ENCODE data around the gene OVCH1. TPM values are rescaled to one million over a fixed set of nuclear protein-coding genes. Genes with fewer than 3 reads are reported as not detected.
A peak's percentile ranks its signal among the peaks of the same experiment; 100 is the strongest.

Gene OVCH1, protein sequence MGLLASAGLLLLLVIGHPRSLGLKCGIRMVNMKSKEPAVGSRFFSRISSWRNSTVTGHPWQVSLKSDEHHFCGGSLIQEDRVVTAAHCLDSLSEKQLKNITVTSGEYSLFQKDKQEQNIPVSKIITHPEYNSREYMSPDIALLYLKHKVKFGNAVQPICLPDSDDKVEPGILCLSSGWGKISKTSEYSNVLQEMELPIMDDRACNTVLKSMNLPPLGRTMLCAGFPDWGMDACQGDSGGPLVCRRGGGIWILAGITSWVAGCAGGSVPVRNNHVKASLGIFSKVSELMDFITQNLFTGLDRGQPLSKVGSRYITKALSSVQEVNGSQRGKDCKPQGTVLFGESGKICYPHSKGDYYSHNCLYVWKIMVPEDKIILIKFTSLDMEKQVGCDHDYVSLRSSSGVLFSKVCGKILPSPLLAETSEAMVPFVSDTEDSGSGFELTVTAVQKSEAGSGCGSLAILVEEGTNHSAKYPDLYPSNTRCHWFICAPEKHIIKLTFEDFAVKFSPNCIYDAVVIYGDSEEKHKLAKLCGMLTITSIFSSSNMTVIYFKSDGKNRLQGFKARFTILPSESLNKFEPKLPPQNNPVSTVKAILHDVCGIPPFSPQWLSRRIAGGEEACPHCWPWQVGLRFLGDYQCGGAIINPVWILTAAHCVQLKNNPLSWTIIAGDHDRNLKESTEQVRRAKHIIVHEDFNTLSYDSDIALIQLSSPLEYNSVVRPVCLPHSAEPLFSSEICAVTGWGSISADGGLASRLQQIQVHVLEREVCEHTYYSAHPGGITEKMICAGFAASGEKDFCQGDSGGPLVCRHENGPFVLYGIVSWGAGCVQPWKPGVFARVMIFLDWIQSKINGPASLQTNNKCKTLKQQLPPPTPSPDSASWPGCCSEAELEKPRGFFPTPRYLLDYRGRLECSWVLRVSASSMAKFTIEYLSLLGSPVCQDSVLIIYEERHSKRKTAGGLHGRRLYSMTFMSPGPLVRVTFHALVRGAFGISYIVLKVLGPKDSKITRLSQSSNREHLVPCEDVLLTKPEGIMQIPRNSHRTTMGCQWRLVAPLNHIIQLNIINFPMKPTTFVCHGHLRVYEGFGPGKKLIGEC
- total RNA-seq = 0.16 and 0.37 TPM in 2 replicates
- long read RNA-seq = 0 reads

GRCh38 chr12:29497588-29497987 lies at the start of gene OVCH1:
Gene OVCH1 (minus strand): TSS chr12:29497686. CDS start chr12:29497686, 0 bp downstream.
- no peak for DNase-seq (ENCODE audit: low read depth, low spot score)
- Mint-ChIP-seq H3K36me3 (ENCODE audit: low read depth) (peaks cover 6% of the 10 kb centered on the region), H3K27me3 (ENCODE audit: low read depth) (no peaks in the 10 kb centered on the region), H3K4me1 (no peaks in the 10 kb centered on the region), H3K4me3 (no peak within 1 kb of the TSS), H3K27ac (ENCODE audit: unreplicated experiment) (no peak within 1 kb of the TSS), H3K9me3 (no peaks in the 10 kb centered on the region)
- TF ChIP-seq CTCF (conservative IDR thresholded peaks at IDR 0.05) = no peak

- H3K27me3 Mint-ChIP-seq (ENCODE audit: low read depth) = no peaks in the 10 kb centered on the region
- no peak for TF ChIP-seq CTCF (conservative IDR thresholded peaks at IDR 0.05)
- H3K4me3 Mint-ChIP-seq = no peak overlapping the region
- H3K27ac Mint-ChIP-seq (ENCODE audit: unreplicated experiment) = no peak overlapping the region
- H3K4me1 Mint-ChIP-seq = no peaks in the 10 kb centered on the region
- peaks cover 8% of the 10 kb centered on the region for H3K36me3 Mint-ChIP-seq (ENCODE audit: low read depth)
- no peaks in the 10 kb centered on the region for H3K9me3 Mint-ChIP-seq
- no peak for DNase-seq (ENCODE audit: low read depth, low spot score)
Measured at GRCh38 chr12:29547151-29547632, 49.7 kb upstream of the OVCH1 start.

GRCh38 chr12:29546000-29546399 lies 48.5 kb upstream of the OVCH1 start:
- TF ChIP-seq CTCF (conservative IDR thresholded peaks at IDR 0.05) = no peak
- Mint-ChIP-seq H3K4me1 (no peaks in the 10 kb centered on the region), H3K27me3 (ENCODE audit: low read depth) (no peaks in the 10 kb centered on the region), H3K9me3 (no peaks in the 10 kb centered on the region), H3K36me3 (ENCODE audit: low read depth) (peaks cover 8% of the 10 kb centered on the region), H3K4me3 (no peak overlapping the region), H3K27ac (ENCODE audit: unreplicated experiment) (peak overlapping the region; percentile 8)
- no peak for DNase-seq (ENCODE audit: low read depth, low spot score)

- no peak overlapping the region for H3K4me3 Mint-ChIP-seq
- H3K27me3 Mint-ChIP-seq (ENCODE audit: low read depth) = no peaks in the 10 kb centered on the region
- peaks cover 8% of the 10 kb centered on the region for H3K36me3 Mint-ChIP-seq (ENCODE audit: low read depth)
- no peak for DNase-seq (ENCODE audit: low read depth, low spot score)
- no peaks in the 10 kb centered on the region for H3K9me3 Mint-ChIP-seq
- H3K27ac Mint-ChIP-seq (ENCODE audit: unreplicated experiment) = no peak overlapping the region
- no peak for TF ChIP-seq CTCF (conservative IDR thresholded peaks at IDR 0.05)
- no peaks in the 10 kb centered on the region for H3K4me1 Mint-ChIP-seq
Measured at GRCh38 chr12:29545102-29545467, 47.6 kb upstream of the OVCH1 start.

DNA sequence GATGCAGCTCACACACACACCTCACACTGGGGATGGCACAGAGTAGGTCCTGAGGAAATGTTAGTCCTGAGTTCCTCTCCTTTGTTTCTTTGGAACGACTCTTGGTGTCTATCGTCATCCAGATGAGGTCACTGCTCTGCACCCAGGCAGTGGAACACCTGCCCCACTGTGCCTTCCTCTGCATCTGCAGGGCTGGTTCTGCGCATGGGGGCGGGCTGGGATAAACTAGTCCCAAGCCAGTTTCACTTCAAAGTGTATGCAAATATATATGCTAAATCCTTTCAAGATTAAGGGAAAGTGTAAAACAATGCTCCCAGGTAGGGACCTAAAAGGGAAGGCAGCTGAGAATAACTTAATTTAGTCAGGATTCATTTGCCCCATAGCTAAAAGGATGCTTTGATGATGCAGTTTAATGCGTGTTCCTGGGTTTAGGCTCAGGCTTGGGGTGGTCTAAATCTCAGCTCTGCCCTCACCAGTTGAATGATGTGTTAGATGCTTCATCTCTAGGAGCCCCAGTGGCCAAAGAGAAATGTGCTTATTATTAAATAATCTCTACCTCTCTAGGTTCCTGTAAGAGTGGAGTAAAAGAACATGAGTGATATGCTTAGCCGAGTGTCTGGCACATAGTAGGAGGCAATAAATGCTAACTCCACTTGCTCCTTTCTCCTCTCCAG lies 47.1 kb upstream of the OVCH1 start:
- Mint-ChIP-seq H3K27ac (ENCODE audit: unreplicated experiment) (no peak overlapping the region), H3K27me3 (ENCODE audit: low read depth) (no peaks in the 10 kb centered on the region), H3K4me3 (no peak overlapping the region), H3K9me3 (no peaks in the 10 kb centered on the region), H3K36me3 (ENCODE audit: low read depth) (peaks cover 8% of the 10 kb centered on the region), H3K4me1 (no peaks in the 10 kb centered on the region)
- no peak for TF ChIP-seq CTCF (conservative IDR thresholded peaks at IDR 0.05)
- DNase-seq (ENCODE audit: low read depth, low spot score) = no peak

Measured in neural crest cell (in vitro differentiated cells).